Measurements from ENCODE around the gene KREMEN1. TPM values are rescaled to one million over a fixed set of nuclear protein-coding genes. Genes with fewer than 3 reads are reported as not detected.

The KREMEN1 gene
- total RNA-seq, 1 experiment from 2014 or later, result 5.8 TPM

- ChIA-PET POLR2A (interaction anchor here (0.7 kb wide), 1 partner anchor 967 kb away, joined by 5 read pairs; no protein-coding TSS in a partner anchor), CTCF (no interaction called here)
- H3K9me3 Mint-ChIP-seq, result peaks cover 21% of the 10 kb centered on the region
- peaks cover 7% of the 10 kb centered on the region; the same call in 1 of the 2 replicates for H3K27me3 Mint-ChIP-seq (ENCODE audit: low read depth)
- DNase-seq (ENCODE audit: low spot score) (no peak), ATAC-seq (no peak)
- H3K4me1 Mint-ChIP-seq, result no peaks in the 10 kb centered on the region
- H3K36me3 Mint-ChIP-seq, result peaks cover 14% of the 10 kb centered on the region
- TF ChIP-seq OVOL2 (CRISPR knock-in tag; IDR thresholded peaks at IDR 0.05; ENCODE audit: borderline replicate concordance) (no peak), ATF2 (CRISPR knock-in tag; IDR thresholded peaks at IDR 0.05; ENCODE audit: borderline replicate concordance, low read depth) (no peak), ZNF121 (CRISPR knock-in tag; IDR thresholded peaks at IDR 0.05) (no peak), AR (CRISPR knock-in tag; IDR thresholded peaks at IDR 0.05) (no peak), HMGA2 (CRISPR knock-in tag; IDR thresholded peaks at IDR 0.05) (no peak)
- no peak overlapping the region for H3K27ac Mint-ChIP-seq
- no peak overlapping the region for H3K4me3 Mint-ChIP-seq
Observed at GRCh38 chr22:29121124-29121523, 48.3 kb downstream of the KREMEN1 start.

GRCh38 chr22:29122041-29122440, 49.2 kb downstream of the KREMEN1 start:
- Mint-ChIP-seq H3K9me3 (peaks cover 21% of the 10 kb centered on the region), H3K36me3 (peaks cover 14% of the 10 kb centered on the region), H3K27me3 (ENCODE audit: low read depth) (peaks cover 7% of the 10 kb centered on the region; the same call in 1 of the 2 replicates), H3K27ac (no peak overlapping the region), H3K4me1 (no peaks in the 10 kb centered on the region), H3K4me3 (no peak overlapping the region)
- DNase-seq (ENCODE audit: low spot score), result no peak
- ATAC-seq, result no peak
- ChIA-PET CTCF (no interaction called here), POLR2A (no interaction called here)
- TF ChIP-seq RELA (CRISPR knock-in tag; IDR thresholded peaks at IDR 0.05; ENCODE audit: borderline replicate concordance) (no peak), MYBL2 (CRISPR knock-in tag; IDR thresholded peaks at IDR 0.05) (no peak), GRHL2 (CRISPR knock-in tag; IDR thresholded peaks at IDR 0.05; ENCODE audit: insufficient replicate concordance, severe bottlenecking) (no peak), ATF6 (CRISPR knock-in tag; IDR thresholded peaks at IDR 0.05) (no peak), PRRX2 (CRISPR knock-in tag; IDR thresholded peaks at IDR 0.05) (no peak), CREB1 (CRISPR knock-in tag; IDR thresholded peaks at IDR 0.05) (no peak), GABPB1 (CRISPR knock-in tag; IDR thresholded peaks at IDR 0.05) (no peak), ZNF532 (CRISPR knock-in tag; IDR thresholded peaks at IDR 0.05; ENCODE audit: borderline replicate concordance) (no peak), CREM (CRISPR knock-in tag; IDR thresholded peaks at IDR 0.05) (no peak)

All from WTC11 (cell line).